ENCODE results near the gene SLC39A5.

Gene SLC39A5

GRCh38 chr12:56241424-56242303, 11.8 kb downstream of the SLC39A5 start:
- Histone ChIP-seq H3K4me1 (ENCODE audit: low read depth, poor library complexity, severe bottlenecking) (peaks cover 27% of the 10 kb centered on the region), H3K79me2 (ENCODE audit: insufficient read depth, low read depth) (no peaks in the 10 kb centered on the region), H4K20me1 (ENCODE audit: insufficient read depth) (no peaks in the 10 kb centered on the region), H3K4me2 (peak overlapping the region; percentile 38; the same call in 1 of the 2 replicates), H3K4me3 (IDR thresholded peaks at IDR 0.05; ENCODE audit: insufficient read depth, low read depth, low read length) (no peak overlapping the region), H3K36me3 (ENCODE audit: insufficient read depth) (peaks cover 9% of the 10 kb centered on the region), H2AFZ (ENCODE audit: low read depth) (no peak overlapping the region), H3K9ac (no peak overlapping the region), H3K27ac (no peak overlapping the region; the same call in 1 of the 2 replicates), H3K27me3 (ENCODE audit: insufficient read depth, low read depth) (no peaks in the 10 kb centered on the region)
- TF ChIP-seq CTCF (conservative IDR thresholded peaks at IDR 0.05; ENCODE audit: low read depth, low read length), result no peak

GRCh38 chr12:56242986-56243385, 13.1 kb downstream of the SLC39A5 start:
- Histone ChIP-seq H4K20me1 (ENCODE audit: insufficient read depth) (no peaks in the 10 kb centered on the region), H3K27me3 (ENCODE audit: insufficient read depth, low read depth) (no peaks in the 10 kb centered on the region), H3K36me3 (ENCODE audit: insufficient read depth) (peaks cover 9% of the 10 kb centered on the region), H3K4me3 (IDR thresholded peaks at IDR 0.05; ENCODE audit: insufficient read depth, low read depth, low read length) (no peak overlapping the region), H2AFZ (ENCODE audit: low read depth) (no peak overlapping the region), H3K4me2 (peak overlapping the region; percentile 38; the same call in 1 of the 2 replicates), H3K9ac (no peak overlapping the region), H3K79me2 (ENCODE audit: insufficient read depth, low read depth) (no peaks in the 10 kb centered on the region), H3K27ac (no peak overlapping the region), H3K4me1 (ENCODE audit: low read depth, poor library complexity, severe bottlenecking) (peaks cover 27% of the 10 kb centered on the region)
- TF ChIP-seq CTCF (conservative IDR thresholded peaks at IDR 0.05; ENCODE audit: low read depth, low read length), result no peak

GRCh38 chr12:56243731-56244181, 13.9 kb downstream of the SLC39A5 start:
- H4K20me1 ChIP-seq (ENCODE audit: insufficient read depth), result no peaks in the 10 kb centered on the region
- no peak overlapping the region for H2AFZ ChIP-seq (ENCODE audit: low read depth)
- H3K4me2 ChIP-seq, result no peak overlapping the region
- no peak overlapping the region for H3K9ac ChIP-seq
- H3K4me1 ChIP-seq (ENCODE audit: low read depth, poor library complexity, severe bottlenecking), result peaks cover 27% of the 10 kb centered on the region
- H3K27ac ChIP-seq, result peak overlapping the region; percentile 1; the same call in 1 of the 2 replicates
- TF ChIP-seq CTCF (conservative IDR thresholded peaks at IDR 0.05; ENCODE audit: low read depth, low read length), result no peak
- H3K27me3 ChIP-seq (ENCODE audit: insufficient read depth, low read depth), result no peaks in the 10 kb centered on the region
- no peak overlapping the region for H3K4me3 ChIP-seq (IDR thresholded peaks at IDR 0.05; ENCODE audit: insufficient read depth, low read depth, low read length)
- H3K36me3 ChIP-seq (ENCODE audit: insufficient read depth), result peaks cover 9% of the 10 kb centered on the region
- H3K79me2 ChIP-seq (ENCODE audit: insufficient read depth, low read depth), result no peaks in the 10 kb centered on the region

- no peak overlapping the region for H3K4me2 ChIP-seq
- H3K4me3 ChIP-seq (IDR thresholded peaks at IDR 0.05; ENCODE audit: insufficient read depth, low read depth, low read length), result no peak overlapping the region
- H4K20me1 ChIP-seq (ENCODE audit: insufficient read depth), result no peaks in the 10 kb centered on the region
- peaks cover 27% of the 10 kb centered on the region for H3K4me1 ChIP-seq (ENCODE audit: low read depth, poor library complexity, severe bottlenecking)
- H3K36me3 ChIP-seq (ENCODE audit: insufficient read depth), result peaks cover 9% of the 10 kb centered on the region
- no peaks in the 10 kb centered on the region for H3K27me3 ChIP-seq (ENCODE audit: insufficient read depth, low read depth)
- no peaks in the 10 kb centered on the region for H3K79me2 ChIP-seq (ENCODE audit: insufficient read depth, low read depth)
- H3K27ac ChIP-seq, result no peak overlapping the region
- no peak for TF ChIP-seq CTCF (conservative IDR thresholded peaks at IDR 0.05; ENCODE audit: low read depth, low read length)
- no peak overlapping the region for H3K9ac ChIP-seq
- no peak overlapping the region for H2AFZ ChIP-seq (ENCODE audit: low read depth)
Measured at GRCh38 chr12:56244494-56244893, 14.6 kb downstream of the SLC39A5 start.
